GM10248 (cell line): ENCODE results near the gene NATD1.

Source experiments
- CTCF ChIA-PET: fragments of 300-600 bp; sonication (Branson Sonifier 250); formaldehyde crosslinking; extraction: SDS; loops from one replicate; lab custom pipeline; 2021; ENCODE audit warnings: antibody characterized with exemption; lab: Yijun Ruan, JAX
- POLR2A ChIA-PET: fragments of 350-650 bp; sonication (Branson Sonifier 250); formaldehyde crosslinking; extraction: SDS; loops from one replicate; lab custom pipeline; 2020; ENCODE audit warnings: antibody characterized with exemption; lab: Yijun Ruan, JAX
- DNase-seq: peaks from one replicate; pipeline ENCODE4 v3.0.0; 2012; ENCODE audit errors: extremely low spot score
- CTCF ChIP-seq: IDR thresholded peaks from 2 replicates; pipeline ENCODE4 v1.5.1; 2012; ENCODE audit warnings: mild to moderate bottlenecking, low read depth; ENCODE audit errors: extremely low read depth, missing control alignments, control extremely low read depth

The NATD1 gene

GRCh38 chr17:21252796-21253645, at the start of gene NATD1:
NATD1 (minus strand) TSS chr17:21253410; CDS start chr17:21253264, 146 bp downstream.
- TF ChIP-seq CTCF: no peak
- peak; percentile 92 for DNase-seq
- POLR2A ChIA-PET: no interaction called here
- CTCF ChIA-PET: no interaction called here

GRCh38 chr17:21301593-21302550, 48.7 kb upstream of the NATD1 start:
- POLR2A ChIA-PET: no interaction called here

GRCh38 chr17:21300601-21301571, 47.7 kb upstream of the NATD1 start:
- TF ChIP-seq CTCF: no peak
- POLR2A ChIA-PET: no interaction called here

More at GRCh38 chr17:21301593-21302550, 48.7 kb upstream of the NATD1 start:
- CTCF ChIA-PET: interaction anchor here (1.0 kb wide), 1 partner anchor 14 kb away, joined by 4 read pairs; no protein-coding TSS in a partner anchor
- TF ChIP-seq CTCF: no peak
- peak; percentile 35 for DNase-seq

GRCh38 chr17:21299981-21300600, 46.9 kb upstream of the NATD1 start:
- no peak for TF ChIP-seq CTCF
- no peak for DNase-seq
- ChIA-PET CTCF (interaction anchor here (0.8 to 1.5 kb wide), 2 partner anchors 20 to 21 kb away, joined by 3 to 5 read pairs; no protein-coding TSS in a partner anchor), POLR2A (no interaction called here)

More at GRCh38 chr17:21300601-21301571, 47.7 kb upstream of the NATD1 start:
- CTCF ChIA-PET: interaction anchor here (1.0 kb wide), 1 partner anchor 13 kb away, joined by 4 read pairs; no protein-coding TSS in a partner anchor
- DNase-seq: peak; percentile 29

GRCh38 chr17:21298983-21299519, 45.8 kb upstream of the NATD1 start:
- no peak for DNase-seq
- no peak for TF ChIP-seq CTCF
- ChIA-PET POLR2A (no interaction called here), CTCF (interaction anchor here (0.8 to 1.5 kb wide), 2 partner anchors 19 to 20 kb away, joined by 3 to 5 read pairs; no protein-coding TSS in a partner anchor)
